Activated T-helper 2 cell treated with anti-CD3 and anti-CD28 coated beads, Interferon-gamma antibody, Interleukin-2, Interleukin-4, amounts not matched to agents 10 μg/mL and 5 μg/mL and 100 μg/mL, durations not matched to agents 14 hours and 24 hours and 36 hours (primary cell): ENCODE measurements around the gene ANKZF1. TPM values are rescaled to one million over a fixed set of nuclear protein-coding genes. Genes with fewer than 3 reads are reported as not detected.
"Not testable (repeated sequence)": the region's sequence is repeated elsewhere in the genome, so short reads cannot be mapped to it uniquely, and the experiment has no call there.

ENCODE experiments used
- DNase-seq: peaks from one replicate; pipeline ENCODE4 v3.0.0; 2021; ENCODE audit warnings: low spot score
- H3K27ac Mint-ChIP-seq: one replicate; pipeline ENCODE4 v1.8.0; 2021; ENCODE audit warnings: mixed read lengths
- H3K27me3 Mint-ChIP-seq: one replicate; pipeline ENCODE4 v1.8.0; 2021; ENCODE audit warnings: low read depth, mixed read lengths
- H3K36me3 Mint-ChIP-seq: one replicate; pipeline ENCODE4 v1.8.0; 2021; ENCODE audit warnings: low read depth, mixed read lengths
- H3K4me1 Mint-ChIP-seq: one replicate; pipeline ENCODE4 v1.8.0; 2021; ENCODE audit warnings: low read depth, mixed read lengths
- H3K4me3 Mint-ChIP-seq: one replicate; pipeline ENCODE4 v1.8.0; 2021; ENCODE audit warnings: low read depth, mild to moderate bottlenecking, moderate library complexity, mixed read lengths
- H3K9me3 Mint-ChIP-seq: one replicate; pipeline ENCODE4 v1.8.0; 2021; ENCODE audit warnings: mixed read lengths
- intact Hi-C: fragments of 100-400 bp; cut with micrococcal nuclease; formaldehyde crosslinking; loops from one replicate; pipeline ENCODE4 v1.15.1; 2023
- total RNA-seq: library from RNA; stranded (reverse); gene quantifications from 2 replicates; pipeline ENCODE4 v1.2.3, GENCODE V29; 2022

The ANKZF1 gene
- total RNA-seq, 1 donor from 2014 or later = 133 TPM

- Mint-ChIP-seq H3K4me1 (peaks cover 10% of the 10 kb centered on the region), H3K27me3 (peaks cover 13% of the 10 kb centered on the region)
- not testable (repeated sequence) for DNase-seq, H3K36me3 Mint-ChIP-seq, H3K9me3 Mint-ChIP-seq, H3K4me3 Mint-ChIP-seq, H3K27ac Mint-ChIP-seq
- intact Hi-C loops = loop anchor here (10.0 kb wide), 1 partner anchor 854 kb away; no protein-coding TSS in a partner anchor
Measured at GRCh38 chr2:219258942-219259341, 29.3 kb downstream of the ANKZF1 start.

- no peaks in the 10 kb centered on the region for H3K4me1 Mint-ChIP-seq
- no peak for DNase-seq
- intact Hi-C loops = no loop called here
- peaks cover 13% of the 10 kb centered on the region for H3K27me3 Mint-ChIP-seq
- no peaks in the 10 kb centered on the region for H3K9me3 Mint-ChIP-seq
- H3K36me3 Mint-ChIP-seq = no peaks in the 10 kb centered on the region
- no peak overlapping the region for H3K27ac Mint-ChIP-seq
- no peak overlapping the region for H3K4me3 Mint-ChIP-seq
Measured at GRCh38 chr2:219261024-219261855, 31.6 kb downstream of the ANKZF1 start.

GRCh38 chr2:219266232-219266631 lies 36.6 kb downstream of the ANKZF1 start:
- Mint-ChIP-seq H3K27ac (no peak overlapping the region), H3K36me3 (no peaks in the 10 kb centered on the region), H3K4me1 (no peaks in the 10 kb centered on the region), H3K4me3 (no peak overlapping the region), H3K27me3 (peaks cover 4% of the 10 kb centered on the region), H3K9me3 (no peaks in the 10 kb centered on the region)
- intact Hi-C loops = no loop called here
- no peak for DNase-seq

GRCh38 chr2:219266886-219267285 lies 37.3 kb downstream of the ANKZF1 start:
- no peaks in the 10 kb centered on the region for H3K4me1 Mint-ChIP-seq
- DNase-seq = no peak
- H3K9me3 Mint-ChIP-seq = no peaks in the 10 kb centered on the region
- H3K27me3 Mint-ChIP-seq = peaks cover 2% of the 10 kb centered on the region
- H3K27ac Mint-ChIP-seq = no peak overlapping the region
- intact Hi-C loops = no loop called here
- H3K4me3 Mint-ChIP-seq = no peak overlapping the region
- H3K36me3 Mint-ChIP-seq = no peaks in the 10 kb centered on the region

GRCh38 chr2:219268294-219268693 lies 38.7 kb downstream of the ANKZF1 start:
- DNase-seq = no peak
- H3K27me3 Mint-ChIP-seq = peaks cover 2% of the 10 kb centered on the region
- intact Hi-C loops = no loop called here
- H3K27ac Mint-ChIP-seq = no peak overlapping the region
- no peaks in the 10 kb centered on the region for H3K36me3 Mint-ChIP-seq
- H3K4me3 Mint-ChIP-seq = no peak overlapping the region
- H3K4me1 Mint-ChIP-seq = peaks cover 2% of the 10 kb centered on the region
- H3K9me3 Mint-ChIP-seq = no peaks in the 10 kb centered on the region

GRCh38 chr2:219269362-219270054 lies 39.9 kb downstream of the ANKZF1 start:
- peaks cover 2% of the 10 kb centered on the region for H3K4me1 Mint-ChIP-seq
- no peak overlapping the region for H3K27ac Mint-ChIP-seq
- no peaks in the 10 kb centered on the region for H3K9me3 Mint-ChIP-seq
- H3K36me3 Mint-ChIP-seq = no peaks in the 10 kb centered on the region
- H3K27me3 Mint-ChIP-seq = peaks cover 2% of the 10 kb centered on the region
- no peak for DNase-seq
- intact Hi-C loops = no loop called here
- H3K4me3 Mint-ChIP-seq = no peak overlapping the region

- intact Hi-C loops = no loop called here
- no peak overlapping the region for H3K4me3 Mint-ChIP-seq
- no peak for DNase-seq
- no peaks in the 10 kb centered on the region for H3K36me3 Mint-ChIP-seq
- no peak overlapping the region for H3K27ac Mint-ChIP-seq
- H3K27me3 Mint-ChIP-seq = peaks cover 5% of the 10 kb centered on the region
- peaks cover 2% of the 10 kb centered on the region for H3K4me1 Mint-ChIP-seq
- H3K9me3 Mint-ChIP-seq = no peaks in the 10 kb centered on the region
Measured at GRCh38 chr2:219270055-219270372, 40.4 kb downstream of the ANKZF1 start.

- Mint-ChIP-seq H3K9me3 (no peaks in the 10 kb centered on the region), H3K4me3 (no peak overlapping the region), H3K4me1 (peaks cover 2% of the 10 kb centered on the region), H3K36me3 (no peaks in the 10 kb centered on the region), H3K27me3 (peaks cover 5% of the 10 kb centered on the region), H3K27ac (no peak overlapping the region)
- no peak for DNase-seq
- intact Hi-C loops = no loop called here
Measured at GRCh38 chr2:219271021-219271420, 41.4 kb downstream of the ANKZF1 start.

GRCh38 chr2:219272356-219272755 lies 42.8 kb downstream of the ANKZF1 start:
- intact Hi-C loops = no loop called here
- Mint-ChIP-seq H3K36me3 (no peaks in the 10 kb centered on the region), H3K4me3 (no peak overlapping the region), H3K27ac (no peak overlapping the region), H3K4me1 (peaks cover 6% of the 10 kb centered on the region), H3K27me3 (peaks cover 5% of the 10 kb centered on the region), H3K9me3 (no peaks in the 10 kb centered on the region)
- no peak for DNase-seq

GRCh38 chr2:219272995-219273394 lies 43.4 kb downstream of the ANKZF1 start:
- no peak for DNase-seq
- Mint-ChIP-seq H3K36me3 (no peaks in the 10 kb centered on the region), H3K27ac (no peak overlapping the region), H3K9me3 (no peaks in the 10 kb centered on the region), H3K4me3 (no peak overlapping the region), H3K27me3 (peaks cover 5% of the 10 kb centered on the region), H3K4me1 (peaks cover 12% of the 10 kb centered on the region)
- intact Hi-C loops = no loop called here

GRCh38 chr2:219273937-219274336 lies 44.3 kb downstream of the ANKZF1 start:
- Mint-ChIP-seq H3K27ac (no peak overlapping the region), H3K9me3 (no peaks in the 10 kb centered on the region), H3K36me3 (no peaks in the 10 kb centered on the region), H3K4me1 (peaks cover 22% of the 10 kb centered on the region), H3K4me3 (no peak overlapping the region), H3K27me3 (peaks cover 5% of the 10 kb centered on the region)
- intact Hi-C loops = no loop called here
- DNase-seq = no peak

- no peaks in the 10 kb centered on the region for H3K36me3 Mint-ChIP-seq
- peaks cover 22% of the 10 kb centered on the region for H3K4me1 Mint-ChIP-seq
- H3K27ac Mint-ChIP-seq = no peak overlapping the region
- DNase-seq = no peak
- intact Hi-C loops = no loop called here
- no peak overlapping the region for H3K4me3 Mint-ChIP-seq
- H3K9me3 Mint-ChIP-seq = no peaks in the 10 kb centered on the region
- H3K27me3 Mint-ChIP-seq = peaks cover 5% of the 10 kb centered on the region
Measured at GRCh38 chr2:219274361-219274921, 44.8 kb downstream of the ANKZF1 start.
